Activated T-cell treated with anti-CD3 and anti-CD28 coated beads, Interleukin-2, amount 50 U/mL, for 24 hours (primary cell): ENCODE results near the gene RTBDN.
"Not testable (repeated sequence)": the region's sequence is repeated elsewhere in the genome, so short reads cannot be mapped to it uniquely, and the experiment has no call there.

ENCODE experiments used
- DNase-seq: peaks from one replicate; pipeline ENCODE4 v3.0.0-alpha.2; 2020
- H3K27ac Mint-ChIP-seq: 2 replicates; pipeline ENCODE4 v1.8.0; 2020; ENCODE audit warnings: mild to moderate bottlenecking, mixed read lengths
- H3K27me3 Mint-ChIP-seq: 2 replicates; pipeline ENCODE4 v1.8.0; 2020; ENCODE audit warnings: mixed read lengths
- H3K36me3 Mint-ChIP-seq: 2 replicates; pipeline ENCODE4 v1.8.0; 2020; ENCODE audit warnings: low read depth, mixed read lengths
- H3K4me1 Mint-ChIP-seq: 2 replicates; pipeline ENCODE4 v1.8.0; 2020; ENCODE audit warnings: low read depth, mixed read lengths
- H3K4me3 Mint-ChIP-seq: 2 replicates; pipeline ENCODE4 v1.8.0; 2020; ENCODE audit warnings: mild to moderate bottlenecking, moderate library complexity, mixed read lengths
- H3K9me3 Mint-ChIP-seq: 2 replicates; pipeline ENCODE4 v1.8.0; 2020; ENCODE audit warnings: mixed read lengths

RTBDN gene

DNA sequence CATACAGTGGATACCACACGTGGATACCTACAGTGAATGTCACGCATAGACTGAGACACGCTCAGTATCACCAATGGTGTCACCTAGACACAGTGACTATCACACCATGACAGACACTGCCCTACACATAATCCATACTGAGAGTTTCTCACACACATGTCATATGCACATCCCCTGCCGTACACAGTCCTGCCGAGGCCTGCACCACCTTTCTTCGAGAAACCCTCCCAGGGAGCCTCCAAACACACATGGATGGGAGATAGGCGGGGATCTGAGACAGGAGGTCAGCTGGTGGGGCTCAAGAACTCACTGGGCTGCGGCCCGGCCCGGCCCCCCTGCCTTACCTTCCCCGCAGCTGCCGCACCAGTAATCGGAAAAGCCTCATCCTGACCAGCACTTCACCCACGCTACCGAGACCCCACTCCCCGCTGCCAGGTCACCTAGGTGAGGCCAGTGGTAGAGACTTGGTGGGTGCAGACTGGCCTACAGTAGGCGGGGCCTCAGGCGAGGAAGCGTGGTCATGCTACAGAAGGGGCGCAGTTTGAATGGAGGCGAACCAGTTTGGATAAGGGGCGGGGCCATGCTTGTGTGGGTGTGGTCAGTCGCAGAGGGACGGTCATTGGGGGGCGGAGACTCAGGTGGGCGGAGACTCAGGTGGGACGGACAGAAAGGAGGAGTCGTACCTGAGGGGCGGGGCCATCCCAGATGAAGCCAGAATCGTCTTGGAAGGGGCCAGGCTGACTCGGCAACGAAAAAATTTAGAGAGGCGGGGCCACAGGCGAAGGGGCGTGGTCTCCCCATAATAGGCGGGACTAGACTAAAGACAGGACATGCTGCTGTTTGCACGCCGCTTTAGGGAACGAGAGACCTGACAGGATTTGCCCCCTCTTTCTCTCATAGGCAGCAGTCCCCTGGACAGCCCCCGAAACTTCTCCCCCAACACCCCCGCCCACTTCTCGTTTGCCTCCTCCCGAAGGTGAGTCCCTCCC is 6.0 kb upstream of the RTBDN start:
- Mint-ChIP-seq H3K27ac (no peak overlapping the region), H3K4me3 (peak overlapping the region; percentile 17), H3K36me3 (no peaks in the 10 kb centered on the region), H3K4me1 (peaks cover 37% of the 10 kb centered on the region), H3K9me3 (no peaks in the 10 kb centered on the region), H3K27me3 (peaks cover 88% of the 10 kb centered on the region)
- peak; percentile 61 for DNase-seq

GRCh38 chr19:12838886-12839756 is 4.7 kb upstream of the RTBDN start:
- DNase-seq = no peak
- H3K4me3 Mint-ChIP-seq = peak overlapping the region; percentile 42
- peaks cover 93% of the 10 kb centered on the region for H3K27me3 Mint-ChIP-seq

GRCh38 chr19:12838182-12838885 is 4.0 kb upstream of the RTBDN start, which contains the start of gene MAST1:
TSS of gene MAST1 (plus strand) at chr19:12838515. CDS start at chr19:12838573, 58 bp downstream.
- peaks cover 88% of the 10 kb centered on the region for H3K27me3 Mint-ChIP-seq
- H3K36me3 Mint-ChIP-seq = no peaks in the 10 kb centered on the region
- peaks cover 43% of the 10 kb centered on the region for H3K4me1 Mint-ChIP-seq
- DNase-seq = peak; percentile 70
- no peaks in the 10 kb centered on the region for H3K9me3 Mint-ChIP-seq
- no peak within 1 kb of the TSS for H3K27ac Mint-ChIP-seq
- H3K4me3 Mint-ChIP-seq = peak within 1 kb of the TSS; percentile 68

More at GRCh38 chr19:12838886-12839756, 4.7 kb upstream of the RTBDN start:
- no peaks in the 10 kb centered on the region for H3K9me3 Mint-ChIP-seq
- H3K27ac Mint-ChIP-seq = no peak overlapping the region
- no peaks in the 10 kb centered on the region for H3K36me3 Mint-ChIP-seq
- peaks cover 42% of the 10 kb centered on the region for H3K4me1 Mint-ChIP-seq

DNA sequence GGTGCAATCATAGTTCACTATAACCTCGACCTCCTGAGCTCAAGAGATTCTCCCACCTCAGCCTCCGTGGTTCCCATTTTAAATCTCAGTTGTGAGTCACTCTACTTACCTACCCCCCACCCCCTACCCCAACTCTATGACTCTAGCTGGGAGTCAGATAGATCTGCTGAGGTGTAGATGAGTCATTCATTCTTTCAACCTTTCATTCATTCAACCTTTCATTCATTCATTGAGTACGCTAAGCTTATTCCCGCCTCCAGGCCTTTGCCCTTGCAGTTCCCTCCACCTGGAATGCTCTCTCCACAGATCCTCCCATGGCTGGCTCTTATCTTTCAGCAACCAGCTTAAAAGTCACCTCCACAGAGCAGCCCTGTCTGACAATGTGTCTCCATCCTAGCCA is 2.8 kb upstream of the RTBDN start:
- no peak for DNase-seq
- Mint-ChIP-seq H3K4me3 (no peak overlapping the region), H3K27ac (no peak overlapping the region), H3K27me3 (peaks cover 88% of the 10 kb centered on the region), H3K36me3 (no peaks in the 10 kb centered on the region), H3K9me3 (no peaks in the 10 kb centered on the region), H3K4me1 (peaks cover 50% of the 10 kb centered on the region)

GRCh38 chr19:12836529-12836863 is 2.1 kb upstream of the RTBDN start:
- Mint-ChIP-seq H3K36me3 (no peaks in the 10 kb centered on the region), H3K27me3 (peaks cover 89% of the 10 kb centered on the region), H3K27ac (no peak overlapping the region), H3K4me1 (peaks cover 46% of the 10 kb centered on the region), H3K4me3 (no peak overlapping the region), H3K9me3 (no peaks in the 10 kb centered on the region)
- no peak for DNase-seq

DNA sequence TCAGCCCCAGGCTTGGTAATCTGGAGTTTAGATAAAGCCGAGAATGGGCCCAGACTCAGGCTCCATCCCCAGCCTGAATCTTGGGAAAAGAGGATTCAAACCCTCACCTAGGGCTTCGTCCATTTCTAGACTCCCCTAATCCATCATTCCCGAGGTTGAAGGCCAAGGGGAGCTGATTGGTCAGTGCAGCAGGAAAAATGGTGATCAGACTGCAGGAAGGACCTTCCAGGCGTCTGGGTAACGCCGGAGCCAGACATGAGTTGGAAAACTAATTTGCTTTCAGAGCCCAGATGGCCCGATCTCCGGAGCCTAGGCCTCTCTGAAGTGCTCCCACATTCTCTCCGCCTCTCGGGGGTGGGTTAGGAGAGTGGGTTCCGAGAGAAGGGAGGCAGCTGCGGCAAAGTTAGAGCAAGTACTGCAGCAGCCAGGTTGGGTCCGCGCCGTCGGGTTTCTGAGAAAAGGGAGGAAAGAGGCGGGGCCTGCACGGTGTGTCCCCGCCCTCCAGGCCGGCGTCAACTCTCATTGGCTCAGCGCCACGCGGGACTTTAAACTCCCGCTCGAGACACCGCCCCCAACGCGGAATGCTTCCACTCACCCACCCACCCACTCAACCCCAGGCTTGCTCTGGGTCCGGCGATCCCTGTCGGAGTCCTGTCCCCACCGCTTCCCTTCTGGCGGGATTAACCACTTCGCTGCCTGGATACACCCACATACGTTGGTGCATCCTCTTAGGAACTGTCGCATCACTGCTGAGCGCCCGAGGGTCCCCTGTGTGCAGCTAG is 788 bp upstream of the RTBDN start:
- Mint-ChIP-seq H3K27ac (no peak overlapping the region), H3K4me3 (no peak overlapping the region), H3K4me1 (peaks cover 35% of the 10 kb centered on the region), H3K9me3 (no peaks in the 10 kb centered on the region), H3K36me3 (no peaks in the 10 kb centered on the region), H3K27me3 (peaks cover 89% of the 10 kb centered on the region)
- peak; percentile 53 for DNase-seq

GRCh38 chr19:12833738-12834565 is 427 bp downstream of the RTBDN start:
- no peak overlapping the region for H3K27ac Mint-ChIP-seq
- H3K36me3 Mint-ChIP-seq = no peaks in the 10 kb centered on the region
- H3K9me3 Mint-ChIP-seq = no peaks in the 10 kb centered on the region
- H3K4me3 Mint-ChIP-seq = no peak overlapping the region
- DNase-seq = peak; percentile 59
- H3K4me1 Mint-ChIP-seq = peaks cover 28% of the 10 kb centered on the region
- peaks cover 89% of the 10 kb centered on the region for H3K27me3 Mint-ChIP-seq

- Mint-ChIP-seq H3K9me3 (no peaks in the 10 kb centered on the region), H3K27me3 (peaks cover 90% of the 10 kb centered on the region), H3K4me1 (peaks cover 24% of the 10 kb centered on the region), H3K4me3 (peak overlapping the region; percentile 36), H3K27ac (no peak overlapping the region), H3K36me3 (no peaks in the 10 kb centered on the region)
- DNase-seq = no peak
Measured at GRCh38 chr19:12833418-12833737, 1.0 kb downstream of the RTBDN start.

DNA sequence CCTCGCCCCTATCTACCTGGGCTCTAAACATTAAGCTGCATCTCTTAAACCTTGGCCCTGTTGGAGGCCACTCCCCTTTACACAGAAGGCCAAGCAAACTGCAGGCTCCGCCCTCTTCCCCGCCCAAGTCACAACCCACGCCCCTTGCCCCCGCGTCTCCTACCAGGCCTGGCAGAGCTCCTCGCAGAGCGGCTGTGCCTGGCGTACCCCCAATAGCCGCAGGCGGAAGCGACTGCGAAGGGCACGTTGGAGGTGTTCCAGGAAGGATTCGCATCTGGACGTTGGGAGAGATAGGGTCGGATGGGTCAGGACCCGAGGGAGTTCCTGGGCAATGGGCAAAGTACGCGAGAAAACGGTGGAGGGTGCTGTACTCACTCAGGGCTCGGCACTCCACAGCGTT is 5.9 kb downstream of the RTBDN start:
- Mint-ChIP-seq H3K9me3 (no peaks in the 10 kb centered on the region), H3K27ac (no peak overlapping the region), H3K36me3 (no peaks in the 10 kb centered on the region), H3K27me3 (peaks cover 88% of the 10 kb centered on the region), H3K4me3 (no peak overlapping the region), H3K4me1 (peaks cover 17% of the 10 kb centered on the region)
- DNase-seq = peak; percentile 51

- Mint-ChIP-seq H3K27ac (no peak overlapping the region), H3K4me3 (no peak overlapping the region), H3K9me3 (peaks cover 3% of the 10 kb centered on the region), H3K36me3 (no peaks in the 10 kb centered on the region), H3K4me1 (peaks cover 9% of the 10 kb centered on the region), H3K27me3 (peaks cover 60% of the 10 kb centered on the region)
- peak; percentile 51 for DNase-seq
Measured at GRCh38 chr19:12825254-12826131, 8.9 kb downstream of the RTBDN start.

DNA sequence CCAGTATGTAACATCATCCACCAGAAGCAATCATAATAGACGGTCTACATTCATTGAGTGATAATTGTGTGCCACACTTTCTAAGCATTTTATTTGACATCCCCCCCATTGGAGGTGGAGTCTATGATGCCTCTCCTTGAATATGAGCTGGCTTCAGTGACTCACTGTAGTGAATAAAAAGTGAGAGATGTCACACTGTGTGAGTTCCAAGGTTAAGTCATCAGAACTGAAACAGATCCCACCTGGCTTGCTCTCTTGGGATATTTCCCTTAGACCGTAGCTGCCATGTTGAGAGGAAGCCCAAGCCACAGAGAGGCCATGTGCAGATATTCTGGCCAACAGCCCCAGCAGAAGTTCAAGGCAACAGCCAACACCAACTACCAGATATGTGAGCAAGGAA is 12.6 kb downstream of the RTBDN start:
- H3K36me3 Mint-ChIP-seq = no peaks in the 10 kb centered on the region
- peaks cover 26% of the 10 kb centered on the region for H3K27me3 Mint-ChIP-seq
- no peak overlapping the region for H3K4me3 Mint-ChIP-seq
- peaks cover 9% of the 10 kb centered on the region for H3K4me1 Mint-ChIP-seq
- no peak for DNase-seq
- H3K27ac Mint-ChIP-seq = no peak overlapping the region
- peaks cover 3% of the 10 kb centered on the region for H3K9me3 Mint-ChIP-seq

- H3K9me3 Mint-ChIP-seq, DNase-seq, H3K27ac Mint-ChIP-seq, H3K4me3 Mint-ChIP-seq, H3K4me1 Mint-ChIP-seq, H3K27me3 Mint-ChIP-seq: not testable (repeated sequence)
- peaks cover 24% of the 10 kb centered on the region for H3K36me3 Mint-ChIP-seq
Measured at GRCh38 chr19:12817810-12818209, 16.6 kb downstream of the RTBDN start.
